NCI-H460 (cell line): ENCODE results near the gene COX18. TPM values are rescaled to one million over a fixed set of nuclear protein-coding genes. Genes with fewer than 3 reads are reported as not detected.

ENCODE experiments used
- DNase-seq: peaks from one replicate; pipeline ENCODE4 v3.0.0-alpha.2; 2016; ENCODE audit warnings: low read depth; ENCODE audit errors: extremely low read depth
- total RNA-seq: library from RNA; depleted of rRNA; stranded (reverse); fragments of >200 nt; shearing (Covaris generic); gene quantifications from 2 replicates; pipeline ENCODE4 v1.2.3, GENCODE V29; 2014

The COX18 gene
- total RNA-seq, 1 experiment from 2014 or later, result 25.8 TPM

GRCh38 chr4:73053974-73054480, 15.5 kb downstream of the COX18 start:
- no peak for DNase-seq

GRCh38 chr4:73053076-73053475, 16.4 kb downstream of the COX18 start:
- no peak for DNase-seq

- DNase-seq, result no peak
Observed at GRCh38 chr4:73051625-73052024, 17.9 kb downstream of the COX18 start.

- no peak for DNase-seq
Observed at GRCh38 chr4:73045879-73046278, 23.6 kb downstream of the COX18 start.

- DNase-seq, result no peak
Observed at GRCh38 chr4:73037057-73037456, 32.5 kb downstream of the COX18 start.

- DNase-seq, result no peak
Observed at GRCh38 chr4:73036123-73036522, 33.4 kb downstream of the COX18 start.

GRCh38 chr4:73034896-73035295, 34.6 kb downstream of the COX18 start:
- no peak for DNase-seq

GRCh38 chr4:73028621-73029020, 40.9 kb downstream of the COX18 start:
- DNase-seq, result no peak

- DNase-seq, result peak; percentile 16
Observed at GRCh38 chr4:73021634-73022033, 47.9 kb downstream of the COX18 start.

- DNase-seq, result peak; percentile 15
Observed at GRCh38 chr4:73019462-73020047, 50.0 kb downstream of the COX18 start.

- no peak for DNase-seq
Observed at GRCh38 chr4:73018595-73018994, 50.9 kb downstream of the COX18 start.

GRCh38 chr4:73013310-73013709, 56.2 kb downstream of the COX18 start:
- DNase-seq, result no peak

GRCh38 chr4:73012673-73013072, 56.8 kb downstream of the COX18 start:
- no peak for DNase-seq

- DNase-seq, result no peak
Observed at GRCh38 chr4:73011629-73011985, 57.9 kb downstream of the COX18 start.

GRCh38 chr4:73010789-73011628, 58.5 kb downstream of the COX18 start:
- no peak for DNase-seq

- DNase-seq, result no peak
Observed at GRCh38 chr4:73007526-73008100, 61.9 kb downstream of the COX18 start.

- DNase-seq, result no peak
Observed at GRCh38 chr4:73006286-73006990, 63.1 kb downstream of the COX18 start.

- no peak for DNase-seq
Observed at GRCh38 chr4:73005514-73005913, 64.0 kb downstream of the COX18 start.
